Activated T-helper 1 cell treated with anti-CD3 and anti-CD28 coated beads, Interleukin-2, amount 50 U/mL, for 16 hours (primary cell): Measurements from ENCODE around the gene BBIP1.

Source experiments
- DNase-seq, 2 donors: peaks; one replicate each; pipeline ENCODE4 v3.0.0-alpha.2; 2020; ENCODE audit warnings: low read depth in 1 of 2, low spot score in 1 of 2

Gene BBIP1

GRCh38 chr10:110918643-110919348 is at the start of gene BBIP1:
TSS of gene BBIP1 (minus strand) at chr10:110919180. CDS start at chr10:110918157, 1,023 bp downstream.
- DNase-seq: peak in 1 of 2 donors; percentile 74

GRCh38 chr10:110967645-110968044 is 48.7 kb upstream of the BBIP1 start:
- no peak for DNase-seq

- DNase-seq: no peak
Observed at GRCh38 chr10:110967009-110967630, 48.1 kb upstream of the BBIP1 start.

GRCh38 chr10:110966146-110966545 is 47.2 kb upstream of the BBIP1 start:
- DNase-seq: no peak

- no peak for DNase-seq
Observed at GRCh38 chr10:110965216-110965615, 46.2 kb upstream of the BBIP1 start.

- no peak for DNase-seq
Observed at GRCh38 chr10:110964681-110965080, 45.7 kb upstream of the BBIP1 start.

- no peak for DNase-seq
Observed at GRCh38 chr10:110963162-110963561, 44.2 kb upstream of the BBIP1 start.

- DNase-seq: no peak
Observed at GRCh38 chr10:110962443-110962842, 43.5 kb upstream of the BBIP1 start.

- DNase-seq: no peak
Observed at GRCh38 chr10:110960333-110960712, 41.3 kb upstream of the BBIP1 start.

- DNase-seq: no peak
Observed at GRCh38 chr10:110959379-110960332, 40.7 kb upstream of the BBIP1 start.

- DNase-seq: no peak
Observed at GRCh38 chr10:110957606-110958005, 38.6 kb upstream of the BBIP1 start.

- DNase-seq: no peak
Observed at GRCh38 chr10:110951381-110951780, 32.4 kb upstream of the BBIP1 start.

- no peak for DNase-seq
Observed at GRCh38 chr10:110947061-110947595, 28.1 kb upstream of the BBIP1 start.

GRCh38 chr10:110946496-110946895 is 27.5 kb upstream of the BBIP1 start:
- no peak for DNase-seq

- no peak for DNase-seq
Observed at GRCh38 chr10:110944792-110945396, 25.9 kb upstream of the BBIP1 start.

- DNase-seq: no peak
Observed at GRCh38 chr10:110939419-110939818, 20.4 kb upstream of the BBIP1 start.

GRCh38 chr10:110936757-110937156 is 17.8 kb upstream of the BBIP1 start:
- DNase-seq: no peak

GRCh38 chr10:110932505-110933180 is 13.7 kb upstream of the BBIP1 start:
- DNase-seq: no peak

- no peak for DNase-seq
Observed at GRCh38 chr10:110931769-110932381, 12.9 kb upstream of the BBIP1 start.

GRCh38 chr10:110927461-110927860 is 8.5 kb upstream of the BBIP1 start:
- DNase-seq: no peak
